ENCODE measurements around the gene RPL18A. TPM values are rescaled to one million over a fixed set of nuclear protein-coding genes. Genes with fewer than 3 reads are reported as not detected.

RPL18A gene
- total RNA-seq, 1 donor from 2014 or later: 1,909 TPM

DNA sequence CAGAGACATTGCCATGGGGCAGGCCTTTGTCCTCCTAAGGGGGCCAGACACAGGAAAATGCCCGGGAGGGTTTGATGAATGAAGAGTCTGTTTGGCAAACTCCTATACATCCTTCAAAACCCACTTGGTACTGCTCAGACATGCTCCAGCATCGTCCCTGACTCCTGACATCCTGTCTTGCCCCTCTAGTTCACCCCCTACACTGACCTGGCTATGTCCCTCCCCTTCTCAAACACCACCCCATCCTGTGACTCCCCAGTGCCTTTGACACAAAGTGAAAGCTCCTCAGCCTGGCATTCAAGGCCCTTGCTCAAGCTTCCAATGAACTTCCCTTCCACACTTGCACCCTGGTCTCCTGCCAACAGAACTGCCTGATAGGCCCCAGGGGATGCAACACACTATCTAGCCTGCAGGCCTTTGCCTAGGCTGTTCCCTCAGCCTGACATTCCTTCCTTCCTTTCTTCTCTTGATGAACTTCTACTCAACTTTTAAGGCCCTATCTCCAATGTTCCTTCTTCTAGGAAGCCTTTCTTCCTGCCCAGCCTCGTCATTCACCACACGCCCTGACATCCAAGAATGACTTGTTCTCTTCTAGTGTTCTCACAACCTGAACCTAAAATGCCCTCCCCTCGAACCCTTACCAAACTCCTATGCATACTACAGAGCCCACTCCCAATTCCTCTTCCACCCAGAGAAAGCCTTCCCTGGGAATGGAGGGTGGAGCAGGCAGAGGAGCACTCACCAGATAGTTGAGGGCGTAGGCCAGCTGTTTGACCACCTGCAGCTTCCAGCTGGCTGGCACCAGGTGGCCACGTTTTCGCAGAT lies 24.3 kb upstream of the RPL18A start:
- DNase-seq (ENCODE audit: low read depth): no peak
- H3K4me1 ChIP-seq (ENCODE audit: insufficient read depth, low read length): peaks cover 6% of the 10 kb centered on the region
- no peak overlapping the region for H3K4me3 ChIP-seq (ENCODE audit: insufficient read depth, low read depth, low read length)
- no peak overlapping the region for H2AFZ ChIP-seq (ENCODE audit: low read depth, low read length)
- no peak overlapping the region for H3K4me2 ChIP-seq (ENCODE audit: low read length)
- no peaks in the 10 kb centered on the region for H3K9me3 ChIP-seq (ENCODE audit: insufficient read depth, low read depth, low read length)
- no peaks in the 10 kb centered on the region for H3K4me1 Mint-ChIP-seq (ENCODE audit: low read depth, unreplicated experiment)
- H3K27ac Mint-ChIP-seq (ENCODE audit: unreplicated experiment): no peak overlapping the region
- H3K4me3 Mint-ChIP-seq (ENCODE audit: unreplicated experiment): no peak overlapping the region
- peaks cover 2% of the 10 kb centered on the region for H3K9me3 Mint-ChIP-seq (ENCODE audit: unreplicated experiment)
- FAIRE-seq: no peak
- H3K27ac ChIP-seq (ENCODE audit: low read depth, low read length): no peak overlapping the region
- H3K36me3 Mint-ChIP-seq (ENCODE audit: low read depth, unreplicated experiment): peaks cover 3% of the 10 kb centered on the region
- H3K79me2 ChIP-seq (ENCODE audit: insufficient read depth, low read length): no peaks in the 10 kb centered on the region
- no peak for TF ChIP-seq EZH2 (IDR thresholded peaks at IDR 0.05; ENCODE audit: insufficient read depth, low read length)
- TF ChIP-seq, protein P1, sequence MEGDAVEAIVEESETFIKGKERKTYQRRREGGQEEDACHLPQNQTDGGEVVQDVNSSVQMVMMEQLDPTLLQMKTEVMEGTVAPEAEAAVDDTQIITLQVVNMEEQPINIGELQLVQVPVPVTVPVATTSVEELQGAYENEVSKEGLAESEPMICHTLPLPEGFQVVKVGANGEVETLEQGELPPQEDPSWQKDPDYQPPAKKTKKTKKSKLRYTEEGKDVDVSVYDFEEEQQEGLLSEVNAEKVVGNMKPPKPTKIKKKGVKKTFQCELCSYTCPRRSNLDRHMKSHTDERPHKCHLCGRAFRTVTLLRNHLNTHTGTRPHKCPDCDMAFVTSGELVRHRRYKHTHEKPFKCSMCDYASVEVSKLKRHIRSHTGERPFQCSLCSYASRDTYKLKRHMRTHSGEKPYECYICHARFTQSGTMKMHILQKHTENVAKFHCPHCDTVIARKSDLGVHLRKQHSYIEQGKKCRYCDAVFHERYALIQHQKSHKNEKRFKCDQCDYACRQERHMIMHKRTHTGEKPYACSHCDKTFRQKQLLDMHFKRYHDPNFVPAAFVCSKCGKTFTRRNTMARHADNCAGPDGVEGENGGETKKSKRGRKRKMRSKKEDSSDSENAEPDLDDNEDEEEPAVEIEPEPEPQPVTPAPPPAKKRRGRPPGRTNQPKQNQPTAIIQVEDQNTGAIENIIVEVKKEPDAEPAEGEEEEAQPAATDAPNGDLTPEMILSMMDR (IDR thresholded peaks at IDR 0.05; ENCODE audit: insufficient read depth, low read depth, low read length): no peak
- no peaks in the 10 kb centered on the region for H3K36me3 ChIP-seq (ENCODE audit: insufficient read depth, low read length)
- H4K20me1 ChIP-seq (ENCODE audit: insufficient read depth, low read length): no peaks in the 10 kb centered on the region
- peaks cover 9% of the 10 kb centered on the region for H3K27me3 ChIP-seq (ENCODE audit: insufficient read depth, low read length)
- no peak overlapping the region for H3K9ac ChIP-seq (ENCODE audit: low read length)
- peaks cover 46% of the 10 kb centered on the region for H3K27me3 Mint-ChIP-seq (ENCODE audit: low read depth, unreplicated experiment)

DNA sequence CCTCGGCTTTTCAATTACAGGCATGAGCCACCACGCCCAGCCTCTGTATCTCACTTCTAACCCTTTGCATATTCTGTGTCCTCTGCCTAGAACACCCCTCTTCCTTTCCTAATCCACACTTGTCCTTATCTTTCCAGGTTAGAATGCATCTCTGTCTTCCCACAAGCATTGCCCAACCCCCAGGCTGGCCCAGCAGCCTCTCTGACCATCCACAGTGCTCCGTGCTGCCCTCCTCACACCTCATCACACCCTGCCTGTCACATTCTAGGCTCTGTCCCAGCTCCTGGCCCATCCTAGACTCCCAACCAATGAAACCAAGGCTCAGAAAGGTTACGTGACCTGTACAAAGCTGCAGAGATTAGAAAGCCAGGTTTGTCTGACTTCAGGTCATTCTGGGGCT lies 23.2 kb upstream of the RPL18A start:
- Histone ChIP-seq H3K79me2 (ENCODE audit: insufficient read depth, low read length) (no peaks in the 10 kb centered on the region), H3K4me3 (ENCODE audit: insufficient read depth, low read depth, low read length) (no peak overlapping the region), H3K36me3 (ENCODE audit: insufficient read depth, low read length) (no peaks in the 10 kb centered on the region), H3K9me3 (ENCODE audit: insufficient read depth, low read depth, low read length) (no peaks in the 10 kb centered on the region), H3K9ac (ENCODE audit: low read length) (no peak overlapping the region), H3K4me2 (ENCODE audit: low read length) (no peak overlapping the region), H3K27ac (ENCODE audit: low read depth, low read length) (no peak overlapping the region), H4K20me1 (ENCODE audit: insufficient read depth, low read length) (no peaks in the 10 kb centered on the region), H2AFZ (ENCODE audit: low read depth, low read length) (no peak overlapping the region), H3K4me1 (ENCODE audit: insufficient read depth, low read length) (no peaks in the 10 kb centered on the region), H3K27me3 (ENCODE audit: insufficient read depth, low read length) (peaks cover 6% of the 10 kb centered on the region)
- Mint-ChIP-seq H3K36me3 (ENCODE audit: low read depth, unreplicated experiment) (peaks cover 3% of the 10 kb centered on the region), H3K27ac (ENCODE audit: unreplicated experiment) (peak overlapping the region; percentile 50), H3K4me3 (ENCODE audit: unreplicated experiment) (no peak overlapping the region), H3K27me3 (ENCODE audit: low read depth, unreplicated experiment) (peaks cover 56% of the 10 kb centered on the region), H3K9me3 (ENCODE audit: unreplicated experiment) (peaks cover 2% of the 10 kb centered on the region), H3K4me1 (ENCODE audit: low read depth, unreplicated experiment) (no peaks in the 10 kb centered on the region)
- DNase-seq (ENCODE audit: low read depth) (no peak), FAIRE-seq (no peak)
- no peak for TF ChIP-seq EZH2 (IDR thresholded peaks at IDR 0.05; ENCODE audit: insufficient read depth, low read length)
- TF ChIP-seq, protein P1 (IDR thresholded peaks at IDR 0.05; ENCODE audit: insufficient read depth, low read depth, low read length): no peak

GRCh38 chr19:17837972-17838371 lies 21.7 kb upstream of the RPL18A start:
- H3K36me3 ChIP-seq (ENCODE audit: insufficient read depth, low read length): no peaks in the 10 kb centered on the region
- TF ChIP-seq, protein P1 (IDR thresholded peaks at IDR 0.05; ENCODE audit: insufficient read depth, low read depth, low read length): no peak
- H3K36me3 Mint-ChIP-seq (ENCODE audit: low read depth, unreplicated experiment): peaks cover 3% of the 10 kb centered on the region
- peaks cover 51% of the 10 kb centered on the region for H3K27me3 Mint-ChIP-seq (ENCODE audit: low read depth, unreplicated experiment)
- H3K4me1 Mint-ChIP-seq (ENCODE audit: low read depth, unreplicated experiment): no peaks in the 10 kb centered on the region
- H3K27ac Mint-ChIP-seq (ENCODE audit: unreplicated experiment): no peak overlapping the region
- H3K4me2 ChIP-seq (ENCODE audit: low read length): no peak overlapping the region
- H3K4me1 ChIP-seq (ENCODE audit: insufficient read depth, low read length): no peaks in the 10 kb centered on the region
- DNase-seq (ENCODE audit: low read depth): no peak
- no peak for FAIRE-seq
- no peak overlapping the region for H3K9ac ChIP-seq (ENCODE audit: low read length)
- no peak overlapping the region for H3K4me3 Mint-ChIP-seq (ENCODE audit: unreplicated experiment)
- H3K9me3 ChIP-seq (ENCODE audit: insufficient read depth, low read depth, low read length): no peaks in the 10 kb centered on the region
- H3K4me3 ChIP-seq (ENCODE audit: insufficient read depth, low read depth, low read length): no peak overlapping the region
- no peak overlapping the region for H2AFZ ChIP-seq (ENCODE audit: low read depth, low read length)
- no peak overlapping the region for H3K27ac ChIP-seq (ENCODE audit: low read depth, low read length)
- H3K27me3 ChIP-seq (ENCODE audit: insufficient read depth, low read length): no peaks in the 10 kb centered on the region
- no peaks in the 10 kb centered on the region for H3K79me2 ChIP-seq (ENCODE audit: insufficient read depth, low read length)
- peaks cover 2% of the 10 kb centered on the region for H3K9me3 Mint-ChIP-seq (ENCODE audit: unreplicated experiment)
- no peaks in the 10 kb centered on the region for H4K20me1 ChIP-seq (ENCODE audit: insufficient read depth, low read length)

All from astrocyte (in vitro differentiated cells and primary cell).